ENCODE data around the gene MYO18B. TPM values are rescaled to one million over a fixed set of nuclear protein-coding genes. Genes with fewer than 3 reads are reported as not detected.
A peak's percentile ranks its signal among the peaks of the same experiment; 100 is the strongest.

MYO18B gene
- total RNA-seq, 8 experiments from 2014 or later = 0.09 to 0.91 (median 0.32) TPM

DNA sequence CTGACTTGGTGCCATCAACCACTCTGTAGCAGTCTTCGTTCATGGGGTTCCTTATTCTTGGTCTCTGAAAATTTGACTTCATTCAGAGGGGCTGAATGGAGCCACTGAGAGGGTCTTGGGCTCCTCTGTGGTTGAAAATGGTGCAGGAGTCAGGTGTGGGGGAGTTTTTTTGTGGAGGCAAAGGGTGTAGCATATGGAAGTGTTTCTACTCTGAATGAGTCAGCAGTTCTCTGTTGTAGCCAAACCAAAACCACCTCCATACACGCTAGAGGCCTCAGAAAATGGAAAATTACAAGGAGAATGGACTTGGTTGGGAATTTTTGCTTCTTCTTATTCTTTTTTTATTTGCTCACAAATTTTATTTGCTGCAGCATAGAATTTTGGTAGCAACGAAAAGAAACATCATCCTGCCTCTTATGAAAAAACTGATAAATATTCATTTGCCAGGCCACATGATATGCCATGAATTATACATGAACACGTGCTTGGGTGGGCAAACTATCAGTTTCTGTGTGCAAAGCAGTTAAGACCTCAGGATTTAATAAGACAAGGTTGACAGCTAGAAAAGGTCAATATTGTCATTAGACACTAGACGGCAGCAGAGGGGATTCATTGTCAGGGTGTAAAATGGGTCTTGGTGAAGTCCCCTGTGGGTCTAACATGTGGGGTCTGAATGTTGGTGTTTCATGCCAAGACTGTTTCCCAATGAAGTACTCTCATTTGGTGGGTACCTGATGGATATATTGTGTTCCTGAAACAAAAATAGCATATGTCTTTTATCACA lies 111.7 kb downstream of the MYO18B start:
- peak in 7 of 8 experiments; percentile 28 to 69 (median 56) for ATAC-seq (replicated peaks in 6 of 8)
- WGBS, 10 experiments = 0 to 57% (median 34%) methylated on average over 1 to 5 of the region's 5 CpGs
- in situ Hi-C loops (cut with MboI; ENCODE audit: low pct_unique_long_range_greater_than_20kb in 2 of 9, low sequenced_read_pairs in 9 of 9, unreplicated experiment in 9 of 9) = no loop called here
- Histone ChIP-seq H3K4me1 (replicated peaks in 1 of 2) (peaks cover 23 to 30% of the 10 kb centered on the region in 2 donors), H3K4me3 (no peak overlapping the region), H3K27ac (no peak overlapping the region)

DNA sequence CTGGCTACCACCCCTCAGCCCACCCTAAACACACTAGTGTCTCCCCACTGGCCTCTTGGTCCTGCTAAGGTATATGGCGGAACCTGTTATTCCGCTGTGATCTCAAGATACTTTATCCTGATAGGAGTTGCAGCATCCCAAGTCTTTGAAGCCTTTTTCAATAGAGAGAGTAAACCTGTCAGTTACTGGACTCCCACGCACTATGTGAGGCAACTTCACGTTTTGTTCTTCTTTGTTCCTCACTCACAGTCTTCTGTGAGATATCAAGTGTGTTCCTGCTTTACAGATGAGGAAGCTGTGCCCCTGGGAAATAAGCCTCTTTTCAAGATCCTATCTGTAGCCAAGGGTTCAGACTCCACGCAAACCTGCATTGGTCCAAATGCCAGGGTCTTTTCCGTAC lies 127.8 kb downstream of the MYO18B start:
- WGBS, 10 experiments = 25 to 100% (median 77%) methylated on average over 1 to 6 of the region's 6 CpGs; no CpG with 5 or more reads in 1 of the 10 experiments
- in situ Hi-C loops (cut with MboI; ENCODE audit: low pct_unique_long_range_greater_than_20kb in 2 of 9, low sequenced_read_pairs in 9 of 9, unreplicated experiment in 9 of 9) = no loop called here

DNA sequence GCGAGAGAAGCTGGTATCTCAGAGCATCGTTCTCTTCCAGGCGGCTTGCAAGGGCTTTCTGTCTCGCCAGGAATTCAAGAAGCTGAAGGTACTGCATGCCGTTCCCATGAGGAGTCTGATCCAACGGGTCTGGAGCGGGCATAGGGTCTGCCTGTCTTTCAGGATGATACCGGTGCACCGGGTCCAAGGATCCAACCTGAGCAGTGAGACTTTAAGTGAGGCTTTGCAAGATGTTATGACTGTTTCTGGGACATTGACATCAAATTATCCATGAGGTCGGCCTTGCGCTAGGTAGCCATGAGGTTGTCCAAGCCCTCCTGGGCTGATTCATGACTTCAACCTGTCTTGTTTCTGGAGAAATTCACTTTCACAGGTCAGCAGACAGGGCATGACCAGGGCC lies 132.3 kb downstream of the MYO18B start:
- Histone ChIP-seq H3K4me1 (replicated peaks in 1 of 2) (peaks cover 0 to 6% of the 10 kb centered on the region in 2 donors), H3K27ac (no peak overlapping the region), H3K4me3 (no peak overlapping the region)
- no peak for ATAC-seq (replicated peaks in 6 of 8)
- in situ Hi-C loops (cut with MboI; ENCODE audit: low pct_unique_long_range_greater_than_20kb in 2 of 9, low sequenced_read_pairs in 9 of 9, unreplicated experiment in 9 of 9) = no loop called here
- 24 to 97% (median 95%) methylated on average over 1 to 10 of the region's 11 CpGs; no CpG with 5 or more reads in 3 of the 10 experiments for WGBS, 10 experiments

More for the DNA sequence above, 127.8 kb downstream of the MYO18B start:
- no peak for ATAC-seq (replicated peaks in 6 of 8)
- no peak overlapping the region for H3K27ac ChIP-seq
- H3K4me1 ChIP-seq (replicated peaks in 1 of 2) = peaks cover 0 to 6% of the 10 kb centered on the region in 2 donors
- no peak overlapping the region for H3K4me3 ChIP-seq

DNA sequence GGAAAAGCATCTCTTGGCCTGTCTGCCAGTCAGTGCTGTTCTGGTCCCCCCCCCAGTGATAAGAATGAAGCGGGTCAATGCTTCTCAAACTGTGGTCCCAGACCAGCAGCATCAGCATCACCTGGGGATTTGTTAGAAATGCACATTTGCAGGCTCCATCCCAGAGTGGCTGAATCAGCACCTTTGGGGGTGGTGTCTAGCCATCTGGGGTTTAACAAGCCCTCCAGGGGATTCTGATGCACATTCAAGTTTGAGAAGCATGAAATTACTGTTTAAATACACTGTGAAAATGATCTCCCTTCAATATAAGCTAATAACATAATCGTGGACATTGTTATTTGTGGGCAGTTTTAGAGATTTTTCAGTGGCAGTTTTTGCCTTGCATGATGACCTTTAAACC lies 133.5 kb downstream of the MYO18B start:
- in situ Hi-C loops (cut with MboI; ENCODE audit: low pct_unique_long_range_greater_than_20kb in 2 of 9, low sequenced_read_pairs in 9 of 9, unreplicated experiment in 9 of 9) = loop anchor here in 1 of 9 experiments (25.0 kb wide), 1 partner anchor 462 kb away; no protein-coding TSS in a partner anchor
- no peak for ATAC-seq (replicated peaks in 6 of 8)
- Histone ChIP-seq H3K27ac (no peak overlapping the region), H3K4me3 (no peak overlapping the region), H3K4me1 (replicated peaks in 1 of 2) (peaks cover 0 to 6% of the 10 kb centered on the region in 2 donors)
- WGBS, 10 experiments = 0 to 63% (median 22%) methylated on average over 1 to 2 of the region's 2 CpGs; no CpG with 5 or more reads in 3 of the 10 experiments

DNA sequence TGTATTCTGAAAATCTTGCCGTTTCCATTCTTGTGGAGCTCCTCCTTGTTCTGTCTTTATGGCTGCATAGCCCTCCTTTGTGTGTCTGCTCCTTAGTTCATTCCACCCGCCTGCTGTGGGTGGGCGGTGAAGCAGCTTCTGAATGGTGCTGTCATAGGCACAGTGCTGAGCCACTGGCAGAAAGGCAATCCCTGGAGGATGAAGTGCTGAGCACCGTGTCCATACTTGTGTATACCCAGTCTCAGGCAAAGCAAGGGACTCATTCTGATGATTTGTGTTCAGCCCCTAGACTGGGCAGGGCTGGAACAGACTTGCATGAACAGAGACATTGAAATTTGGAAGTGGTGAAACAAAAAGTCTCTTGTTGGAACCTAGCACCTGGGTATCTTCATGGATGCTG lies 134.9 kb downstream of the MYO18B start:
- ATAC-seq (replicated peaks in 6 of 8) = no peak
- H3K4me1 ChIP-seq (replicated peaks in 1 of 2) = peaks cover 4 to 5% of the 10 kb centered on the region in 2 donors
- in situ Hi-C loops (cut with MboI; ENCODE audit: low pct_unique_long_range_greater_than_20kb in 2 of 9, low sequenced_read_pairs in 9 of 9, unreplicated experiment in 9 of 9) = loop anchor here in 1 of 9 experiments (25.0 kb wide), 1 partner anchor 460 kb away; no protein-coding TSS in a partner anchor
- no peak overlapping the region for H3K4me3 ChIP-seq
- H3K27ac ChIP-seq = no peak overlapping the region
- WGBS, 10 experiments = 0 to 41% (median 23%) methylated on average over 1 to 4 of the region's 4 CpGs; no CpG with 5 or more reads in 2 of the 10 experiments

DNA sequence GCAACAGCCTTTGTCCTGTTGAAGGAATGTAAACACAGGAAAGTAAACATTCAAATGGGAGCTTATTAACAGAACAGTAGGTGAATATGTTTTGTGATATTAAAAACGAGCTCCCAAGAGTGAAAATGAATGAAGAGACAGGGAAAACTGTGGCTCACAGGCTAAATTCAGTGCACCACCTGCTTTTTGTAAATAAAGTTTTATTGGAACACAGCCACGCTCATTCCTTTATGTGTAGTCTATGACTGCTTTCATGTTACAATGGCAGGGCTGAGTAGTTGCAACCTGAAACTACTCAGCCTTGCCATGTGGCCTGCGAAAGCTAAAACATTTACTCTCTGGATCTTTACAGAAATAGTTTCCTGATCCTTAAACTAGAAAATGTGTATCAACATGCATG lies 136.9 kb downstream of the MYO18B start:
- 9 to 78% (median 68%) methylated on average over 2 to 3 of the region's 3 CpGs; no CpG with 5 or more reads in 2 of the 10 experiments for WGBS, 10 experiments
- no peak for ATAC-seq (replicated peaks in 6 of 8)
- H3K4me1 ChIP-seq (replicated peaks in 1 of 2) = peaks cover 8 to 13% of the 10 kb centered on the region in 2 donors

DNA sequence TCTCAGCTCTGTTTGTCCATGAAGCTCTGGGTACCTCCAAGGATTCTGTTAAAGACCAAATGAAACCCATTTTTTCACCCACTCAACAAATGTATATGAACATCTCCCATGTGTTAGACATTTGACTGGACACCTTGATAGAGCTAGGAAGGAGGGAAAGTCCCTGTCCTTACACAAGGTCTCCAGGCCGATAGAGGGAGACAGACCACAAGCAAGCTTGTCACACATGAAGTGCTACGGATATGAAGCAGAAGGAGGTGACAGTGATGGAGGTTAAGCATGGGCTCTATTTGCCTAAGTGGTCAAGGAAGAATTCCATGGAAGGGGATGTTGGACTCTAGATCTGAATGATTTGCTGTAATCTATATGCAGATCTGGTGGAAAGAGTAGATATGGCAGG lies 138.5 kb downstream of the MYO18B start:
- ATAC-seq (replicated peaks in 6 of 8) = no peak
- 0 to 89% (median 71%) methylated on average over 1 to 2 of the region's 2 CpGs; no CpG with 5 or more reads in 5 of the 10 experiments for WGBS, 10 experiments
- peaks cover 13 to 18% of the 10 kb centered on the region in 2 donors for H3K4me1 ChIP-seq (replicated peaks in 1 of 2)
- no peak overlapping the region for H3K4me3 ChIP-seq
- H3K27ac ChIP-seq = no peak overlapping the region
- in situ Hi-C loops (cut with MboI; ENCODE audit: low pct_unique_long_range_greater_than_20kb in 2 of 9, low sequenced_read_pairs in 9 of 9, unreplicated experiment in 9 of 9) = loop anchor here in 1 of 9 experiments (25.0 kb wide), 1 partner anchor 457 kb away; no protein-coding TSS in a partner anchor

More for the DNA sequence above, 136.9 kb downstream of the MYO18B start:
- in situ Hi-C loops (cut with MboI; ENCODE audit: low pct_unique_long_range_greater_than_20kb in 2 of 9, low sequenced_read_pairs in 9 of 9, unreplicated experiment in 9 of 9) = loop anchor here in 1 of 9 experiments (25.0 kb wide), 1 partner anchor 458 kb away; no protein-coding TSS in a partner anchor
- no peak overlapping the region for H3K4me3 ChIP-seq
- no peak overlapping the region for H3K27ac ChIP-seq

DNA sequence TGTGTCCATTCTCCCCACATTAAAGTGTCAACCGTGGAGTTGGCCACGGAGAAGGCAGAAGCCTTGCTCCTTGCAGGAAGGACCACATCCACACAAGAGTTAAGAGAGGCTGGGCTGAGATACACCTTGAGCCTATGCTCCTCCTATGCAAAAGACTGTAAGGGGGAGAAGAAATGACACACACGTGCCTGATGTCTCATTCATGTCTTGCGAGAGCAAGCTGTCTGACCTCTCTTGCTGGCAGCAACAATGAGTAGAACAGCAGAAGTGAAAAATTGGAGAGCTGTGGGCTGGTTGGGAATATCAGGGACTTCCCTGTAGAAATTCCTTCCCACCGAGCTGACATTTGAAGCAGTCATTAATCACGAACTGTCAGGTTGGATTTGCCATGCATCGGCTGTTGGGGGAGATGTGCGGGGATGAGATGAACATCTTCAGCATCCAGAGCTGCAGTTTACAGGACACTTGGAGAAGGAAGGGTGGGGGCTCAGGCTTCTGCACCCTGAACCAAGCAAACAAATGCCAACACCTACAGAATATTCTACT lies 139.3 kb downstream of the MYO18B start:
- no peak overlapping the region for H3K4me3 ChIP-seq
- H3K4me1 ChIP-seq (replicated peaks in 1 of 2) = peaks cover 13 to 18% of the 10 kb centered on the region in 2 donors
- peak in 5 of 8 experiments; percentile 22 to 53 (median 35) for ATAC-seq (replicated peaks in 6 of 8)
- in situ Hi-C loops (cut with MboI; ENCODE audit: low pct_unique_long_range_greater_than_20kb in 2 of 9, low sequenced_read_pairs in 9 of 9, unreplicated experiment in 9 of 9) = loop anchor here in 1 of 9 experiments (25.0 kb wide), 1 partner anchor 456 kb away; no protein-coding TSS in a partner anchor
- H3K27ac ChIP-seq = no peak overlapping the region
- 17 to 85% (median 72%) methylated on average over 1 to 5 of the region's 8 CpGs; no CpG with 5 or more reads in 2 of the 10 experiments for WGBS, 10 experiments

DNA sequence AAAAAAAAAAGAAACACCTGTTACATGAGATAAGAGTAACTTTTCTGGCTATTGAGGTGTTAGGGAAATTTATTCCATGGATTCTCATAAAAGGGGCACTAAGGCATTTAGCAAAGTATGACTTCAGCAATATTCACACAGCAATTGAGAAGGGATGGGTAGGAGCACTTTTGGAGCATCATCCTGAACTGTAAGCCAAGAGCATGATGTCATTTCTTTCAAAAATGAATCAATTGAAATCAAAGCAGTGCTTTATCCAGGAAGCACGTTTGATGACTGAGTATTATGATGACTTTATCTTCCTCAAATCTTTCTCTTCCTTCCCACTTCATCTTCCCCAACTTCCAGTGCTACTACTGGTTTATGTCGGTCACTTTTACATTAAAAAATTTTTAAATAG lies 140.4 kb downstream of the MYO18B start:
- in situ Hi-C loops (cut with MboI; ENCODE audit: low pct_unique_long_range_greater_than_20kb in 2 of 9, low sequenced_read_pairs in 9 of 9, unreplicated experiment in 9 of 9) = loop anchor here in 1 of 9 experiments (25.0 kb wide), 1 partner anchor 455 kb away; no protein-coding TSS in a partner anchor
- WGBS, 10 experiments = 0 to 100% (median 60%) methylated on average over 1 to 2 of the region's 2 CpGs; no CpG with 5 or more reads in 2 of the 10 experiments
- no peak overlapping the region for H3K4me3 ChIP-seq
- H3K27ac ChIP-seq = no peak overlapping the region
- H3K4me1 ChIP-seq (replicated peaks in 1 of 2) = peaks cover 15 to 18% of the 10 kb centered on the region in 2 donors
- peak in 3 of 8 experiments; percentile 44 to 79 (median 70) for ATAC-seq (replicated peaks in 6 of 8)

DNA sequence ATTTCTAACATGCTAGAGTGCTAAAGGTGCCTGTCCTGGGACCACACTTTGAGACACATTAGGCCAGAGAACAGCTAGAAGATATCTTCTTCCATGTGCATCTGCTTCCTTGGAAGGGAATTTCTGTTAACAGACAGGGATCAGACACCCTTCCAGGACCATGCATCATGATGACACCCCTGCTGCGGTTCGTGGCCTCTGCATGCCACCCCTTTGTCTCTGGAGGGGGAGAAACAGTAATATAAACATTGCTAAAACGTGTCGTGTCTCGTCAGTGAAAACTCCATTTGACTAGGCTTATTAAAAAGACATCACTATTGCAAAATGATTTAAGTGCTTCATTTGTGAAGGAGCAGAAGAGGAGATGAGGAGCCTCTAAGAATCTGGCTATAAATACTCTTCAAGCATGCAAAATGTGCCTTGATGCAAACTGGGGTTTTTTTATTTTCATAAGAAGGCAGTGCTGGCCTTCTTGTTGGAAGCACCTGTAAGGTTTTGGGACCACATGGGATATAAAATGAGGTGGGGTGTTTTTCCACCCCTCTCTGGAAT lies 141.6 kb downstream of the MYO18B start:
- Histone ChIP-seq H3K4me3 (no peak overlapping the region), H3K4me1 (replicated peaks in 1 of 2) (peaks cover 18% of the 10 kb centered on the region in 2 donors), H3K27ac (no peak overlapping the region)
- 0 to 32% (median 29%) methylated on average over 2 to 5 of the region's 5 CpGs; no CpG with 5 or more reads in 3 of the 10 experiments for WGBS, 10 experiments
- in situ Hi-C loops (cut with MboI; ENCODE audit: low pct_unique_long_range_greater_than_20kb in 2 of 9, low sequenced_read_pairs in 9 of 9, unreplicated experiment in 9 of 9) = loop anchor here in 1 of 9 experiments (25.0 kb wide), 1 partner anchor 454 kb away; no protein-coding TSS in a partner anchor
- ATAC-seq (replicated peaks in 6 of 8) = peak in 5 of 8 experiments; percentile 42 to 65 (median 62)

DNA sequence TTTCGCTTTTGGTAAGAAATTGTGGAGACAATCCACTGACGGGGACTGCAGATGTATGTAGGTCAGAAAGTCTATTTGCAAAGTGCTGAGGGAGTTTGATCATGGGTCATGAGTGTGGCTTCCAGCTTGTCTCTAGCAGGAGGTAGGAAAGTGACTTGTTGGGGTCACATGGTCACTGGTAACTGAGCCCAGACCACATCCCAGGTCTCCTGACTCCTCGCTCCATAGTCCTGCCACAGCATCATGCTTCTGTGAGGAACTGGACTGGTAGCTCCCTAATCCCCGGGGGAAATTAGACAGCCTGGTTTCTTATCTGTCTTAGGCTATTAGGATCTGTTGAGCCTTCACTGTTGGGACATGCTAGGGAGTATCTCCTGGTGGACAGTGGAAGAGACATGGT lies 142.1 kb downstream of the MYO18B start:
- Histone ChIP-seq H3K27ac (no peak overlapping the region), H3K4me3 (no peak overlapping the region), H3K4me1 (replicated peaks in 1 of 2) (peaks cover 18 to 19% of the 10 kb centered on the region in 2 donors)
- WGBS, 10 experiments = 0 to 100% (median 73%) methylated on average over 1 to 4 of the region's 4 CpGs; no CpG with 5 or more reads in 3 of the 10 experiments
- peak in 4 of 8 experiments; percentile 21 to 63 (median 48) for ATAC-seq (replicated peaks in 6 of 8)
- in situ Hi-C loops (cut with MboI; ENCODE audit: low pct_unique_long_range_greater_than_20kb in 2 of 9, low sequenced_read_pairs in 9 of 9, unreplicated experiment in 9 of 9) = loop anchor here in 1 of 9 experiments (25.0 kb wide), 1 partner anchor 453 kb away; no protein-coding TSS in a partner anchor

DNA sequence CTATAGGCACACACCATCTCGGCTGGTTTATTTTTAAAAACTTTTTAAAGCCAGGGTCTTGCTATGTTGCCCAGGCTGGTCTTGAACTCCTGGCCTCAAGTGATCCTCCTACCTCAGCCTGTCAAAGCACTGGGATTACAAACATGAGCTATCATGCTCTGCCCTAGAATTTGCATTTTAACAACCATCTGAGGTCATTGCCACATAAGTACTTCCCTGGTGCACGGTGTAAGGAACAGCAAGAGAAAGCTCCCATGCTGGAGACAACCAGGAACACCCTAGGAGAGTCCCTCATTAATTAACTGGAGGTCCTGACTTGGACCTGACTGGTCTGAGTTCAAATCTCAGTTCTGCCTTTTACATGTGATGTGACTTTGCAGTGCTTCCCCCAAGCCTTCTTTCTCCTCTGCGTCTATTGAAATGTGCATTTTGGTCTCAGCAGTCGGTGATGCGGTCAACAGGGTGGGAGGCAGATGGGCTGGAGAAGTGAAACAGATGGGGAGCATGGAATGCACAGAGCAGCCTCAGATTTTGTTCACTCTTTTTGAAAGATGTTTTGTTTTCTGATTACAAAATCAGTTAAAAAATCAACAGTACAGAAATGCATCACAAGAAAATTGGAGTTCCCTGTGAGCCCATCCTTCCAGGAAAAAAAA lies 146.5 kb downstream of the MYO18B start:
- Histone ChIP-seq H3K4me3 (no peak overlapping the region), H3K4me1 (replicated peaks in 1 of 2) (peaks cover 12 to 14% of the 10 kb centered on the region in 2 donors), H3K27ac (no peak overlapping the region)
- 0 to 84% (median 40%) methylated on average over 1 to 5 of the region's 5 CpGs; no CpG with 5 or more reads in 1 of the 10 experiments for WGBS, 10 experiments
- in situ Hi-C loops (cut with MboI; ENCODE audit: low pct_unique_long_range_greater_than_20kb in 2 of 9, low sequenced_read_pairs in 9 of 9, unreplicated experiment in 9 of 9) = loop anchor here in 1 of 9 experiments (25.0 kb wide), 1 partner anchor 449 kb away; no protein-coding TSS in a partner anchor
- ATAC-seq (replicated peaks in 6 of 8) = peak in 5 of 8 experiments; percentile 19 to 89 (median 32)

Data from motor neuron (in vitro differentiated cells).